Cerebellar nuclear complex (tissue), 1 donor: ENCODE measurements around the gene SEC62.
A peak's percentile ranks its signal among the peaks of the same experiment; 100 is the strongest.

Experiments
- DNase-seq, 2 experiments: peaks; one replicate each; lab custom pipeline; 2025; lab: John Stamatoyannopoulos, UW

SEC62 gene

GRCh38 chr3:169966428-169966950 lies at the start of gene SEC62:
SEC62 (plus strand) TSS chr3:169966807; CDS start chr3:169966823, 16 bp downstream.
- peak in 1 of 2 experiments; percentile 78 for DNase-seq

GRCh38 chr3:169923189-169923588 lies 43.4 kb upstream of the SEC62 start:
- DNase-seq: no peak

DNA sequence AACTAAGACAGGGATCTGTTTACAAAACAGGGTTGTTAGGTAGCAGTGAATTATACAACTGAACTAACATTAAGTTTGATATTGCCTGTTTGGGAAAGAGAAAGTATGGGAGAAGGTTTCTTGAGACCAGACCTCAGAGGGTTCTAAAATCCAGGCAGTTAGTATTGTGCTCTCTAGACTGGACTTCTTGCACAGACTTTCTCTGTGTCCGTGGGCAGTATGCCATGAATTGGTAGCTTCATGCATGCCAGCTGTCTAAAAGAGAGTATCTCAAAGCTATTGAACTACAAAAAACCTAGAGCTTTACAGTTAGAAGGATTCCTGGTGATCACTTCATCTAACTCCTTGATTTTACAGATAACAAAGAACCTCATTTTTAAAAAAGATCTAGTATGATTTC lies 42.8 kb upstream of the SEC62 start:
- no peak for DNase-seq

DNA sequence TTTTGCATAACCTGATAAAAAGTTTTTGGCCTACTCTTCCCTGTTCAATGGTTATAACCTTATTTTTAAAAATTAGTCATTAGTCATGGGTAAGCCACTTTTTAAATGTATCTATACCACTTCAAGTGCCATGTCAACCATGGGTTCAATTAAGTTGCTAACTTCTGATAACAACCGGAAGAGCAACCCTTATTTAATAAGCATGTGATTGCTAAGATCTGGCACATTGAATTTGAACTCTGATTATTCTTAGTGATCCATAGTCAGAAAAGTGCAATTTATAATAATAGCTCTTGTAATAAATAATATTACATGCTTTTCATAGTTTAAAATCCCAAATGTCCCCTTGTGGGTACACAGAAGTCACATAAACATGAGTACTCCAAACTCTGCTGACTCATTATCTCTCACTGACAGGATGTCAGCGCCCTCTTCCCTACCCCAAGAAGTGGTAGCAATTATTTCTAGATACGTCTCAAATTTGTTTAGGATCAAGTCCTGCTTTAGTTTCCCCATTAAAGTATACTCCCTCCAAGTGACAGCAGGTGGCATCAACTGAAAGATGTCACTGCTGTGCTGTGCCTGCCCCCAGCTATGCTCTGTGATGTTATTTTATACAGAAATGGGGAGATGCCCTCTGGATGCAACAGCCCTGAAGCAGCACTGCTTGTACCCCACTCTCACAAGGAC lies 36.6 kb upstream of the SEC62 start:
- no peak for DNase-seq

DNA sequence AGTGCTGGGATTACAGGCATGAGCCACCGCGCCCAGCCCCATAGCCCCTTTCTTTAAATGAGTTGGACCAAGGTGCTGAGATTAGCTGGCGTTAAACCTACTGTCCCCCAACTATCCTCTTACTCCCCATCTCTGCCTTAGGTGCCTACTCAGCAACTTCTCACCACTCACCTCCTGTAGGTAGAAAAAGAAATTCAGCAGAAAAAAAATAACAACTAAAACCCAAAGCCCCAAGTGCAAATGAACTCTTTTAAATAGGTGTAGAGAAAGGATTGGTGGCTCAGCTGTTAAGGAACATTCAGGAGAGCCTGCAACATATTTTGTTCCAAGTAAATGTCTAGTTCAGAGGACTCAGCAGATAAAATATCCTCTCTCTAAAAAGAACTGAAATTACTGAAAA lies 35.8 kb upstream of the SEC62 start:
- no peak for DNase-seq

DNA sequence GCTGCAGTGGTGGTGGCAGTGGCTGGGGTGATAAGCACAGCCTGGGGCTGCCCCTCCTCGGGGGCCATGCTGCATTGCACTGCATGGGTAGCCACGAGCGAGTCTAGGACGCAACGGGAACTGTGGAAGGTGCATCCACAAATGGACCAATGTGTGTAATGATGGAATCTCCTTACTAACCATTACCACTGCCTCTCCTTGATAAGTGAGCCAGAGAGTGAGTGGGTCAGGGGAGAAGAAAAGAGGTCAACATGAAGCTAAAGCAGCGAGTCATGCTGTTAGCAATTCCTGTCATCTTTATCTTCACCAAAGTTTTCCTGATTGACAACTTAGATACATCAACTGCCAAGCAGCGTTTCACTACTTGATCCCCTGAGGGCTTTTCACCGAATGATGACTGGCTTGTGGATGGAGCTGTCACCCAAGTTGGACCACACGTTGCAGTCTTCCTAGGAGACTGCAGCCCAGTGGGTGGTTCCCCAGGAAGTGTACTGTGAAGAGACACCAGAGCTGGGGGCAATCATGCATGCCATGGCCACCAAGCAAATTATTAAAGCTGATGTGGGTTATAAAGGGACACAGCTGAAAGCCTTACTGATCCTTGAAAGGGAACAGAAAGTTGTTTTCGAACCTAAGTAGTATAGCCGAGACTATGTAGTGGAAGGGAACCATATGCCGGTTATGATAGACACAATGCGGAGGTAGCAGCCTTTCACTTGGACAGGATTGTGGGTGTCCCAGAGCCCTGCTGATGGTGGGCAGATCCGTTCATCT lies 34.7 kb upstream of the SEC62 start:
- DNase-seq: no peak

DNA sequence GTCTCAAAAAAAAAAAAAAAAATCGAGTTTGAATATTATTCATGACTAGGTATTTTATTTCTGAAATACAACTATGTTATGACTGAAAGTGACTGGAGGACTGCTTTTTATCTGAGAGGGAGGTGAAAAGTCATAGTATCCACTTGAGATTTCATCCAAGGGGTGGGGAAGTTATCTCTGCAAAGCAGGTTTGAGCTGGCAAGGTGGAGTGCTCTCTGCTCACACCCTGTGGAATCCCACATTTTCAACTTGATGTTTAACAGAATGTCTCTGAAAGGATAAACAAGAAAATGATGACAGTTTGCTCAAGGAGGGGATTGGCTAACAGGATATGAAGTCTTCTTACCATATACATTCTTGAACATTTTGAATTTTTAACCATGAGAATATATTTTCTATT lies 27.3 kb upstream of the SEC62 start:
- DNase-seq: no peak

DNA sequence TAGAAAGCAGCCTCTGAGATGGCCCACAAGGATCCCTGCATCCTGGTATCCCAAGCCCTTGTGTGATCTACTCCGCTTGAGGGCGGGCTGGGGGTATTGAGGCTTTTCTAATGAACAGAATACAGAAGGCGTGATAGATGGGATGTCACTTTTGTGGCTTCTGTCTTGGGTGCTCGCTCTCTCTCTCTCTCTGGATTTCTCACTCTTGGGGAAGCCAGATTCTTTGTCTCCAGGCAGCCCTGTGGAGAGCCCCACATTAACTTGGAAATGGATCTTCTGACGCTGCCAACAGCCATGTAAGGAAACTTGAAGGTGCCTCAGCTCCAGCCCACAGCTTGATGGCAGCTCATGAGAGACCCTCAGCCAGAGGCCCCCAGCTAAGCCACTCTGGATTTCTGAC lies 26.9 kb upstream of the SEC62 start:
- DNase-seq: no peak

DNA sequence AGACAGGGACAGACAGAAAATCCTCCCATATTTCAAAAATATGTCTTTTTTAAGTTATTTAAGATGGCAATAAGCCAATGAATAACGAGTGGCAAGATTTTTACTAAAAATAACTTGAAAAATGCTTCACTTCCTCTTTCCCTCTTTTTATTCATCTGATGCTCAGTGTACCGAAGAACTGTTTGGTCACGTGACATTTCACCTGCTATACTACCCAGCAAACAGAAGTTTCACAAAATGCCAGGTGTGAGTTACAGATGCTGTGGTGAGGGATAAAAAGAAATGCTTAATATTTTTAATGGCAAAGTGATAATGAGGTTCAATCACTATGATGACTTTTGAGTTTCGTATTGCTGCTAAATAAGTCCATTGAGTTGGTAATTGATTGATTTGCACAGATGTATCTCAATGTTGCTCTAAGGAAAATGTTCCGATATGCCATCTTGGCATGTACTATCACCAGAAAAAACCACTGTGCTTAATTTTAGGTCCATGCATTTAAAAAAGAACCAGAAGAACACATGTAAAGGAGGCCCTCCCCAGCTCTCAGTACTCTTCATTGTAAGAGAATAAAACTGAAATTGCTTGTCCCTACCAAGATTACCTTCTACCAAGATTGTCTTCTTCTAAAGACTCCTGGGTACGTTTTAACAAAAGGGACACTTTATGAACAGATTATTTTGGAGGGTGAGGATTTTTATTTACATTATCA lies 26.0 kb upstream of the SEC62 start:
- no peak for DNase-seq

DNA sequence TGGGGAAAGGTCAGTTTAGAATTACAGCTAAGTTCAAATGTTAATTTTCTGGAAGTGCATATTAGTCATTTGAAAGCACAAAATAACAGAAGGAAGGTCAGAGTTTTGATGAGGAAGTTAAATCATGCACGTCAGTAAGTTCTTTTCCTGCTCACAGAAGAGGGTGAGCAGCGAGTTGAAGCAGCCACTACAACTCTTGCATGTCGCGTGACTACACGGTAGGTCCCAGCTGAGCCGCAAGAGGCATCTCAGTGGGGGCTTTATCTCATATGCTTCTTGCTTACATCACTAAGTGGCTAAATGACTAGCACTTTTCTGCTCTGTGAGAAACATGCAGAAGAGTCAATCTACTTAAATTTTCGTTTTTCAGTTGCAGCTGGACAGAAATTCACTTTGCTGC lies 21.3 kb upstream of the SEC62 start:
- DNase-seq: no peak

DNA sequence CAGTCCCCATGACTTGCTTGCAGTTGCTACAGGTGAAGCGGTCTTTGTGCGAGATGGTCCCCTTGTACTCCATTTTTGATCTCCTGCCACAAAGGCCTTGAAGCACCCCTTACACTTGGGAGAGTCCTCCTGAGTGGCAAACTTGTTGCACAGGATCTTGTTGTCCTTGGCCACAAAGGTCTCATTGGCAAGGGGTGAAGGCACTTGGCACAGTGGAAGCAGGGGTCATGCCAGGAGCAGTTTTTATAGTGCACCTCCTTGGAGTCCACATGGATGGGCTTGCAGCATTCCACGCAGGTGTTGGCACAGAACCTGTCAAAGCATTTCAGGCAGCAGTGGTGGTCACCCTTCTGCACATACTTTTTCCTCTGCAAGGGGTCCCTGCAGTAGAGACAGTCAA lies 20.3 kb upstream of the SEC62 start:
- DNase-seq: no peak

GRCh38 chr3:169948559-169949448 lies 17.8 kb upstream of the SEC62 start:
- no peak for DNase-seq

DNA sequence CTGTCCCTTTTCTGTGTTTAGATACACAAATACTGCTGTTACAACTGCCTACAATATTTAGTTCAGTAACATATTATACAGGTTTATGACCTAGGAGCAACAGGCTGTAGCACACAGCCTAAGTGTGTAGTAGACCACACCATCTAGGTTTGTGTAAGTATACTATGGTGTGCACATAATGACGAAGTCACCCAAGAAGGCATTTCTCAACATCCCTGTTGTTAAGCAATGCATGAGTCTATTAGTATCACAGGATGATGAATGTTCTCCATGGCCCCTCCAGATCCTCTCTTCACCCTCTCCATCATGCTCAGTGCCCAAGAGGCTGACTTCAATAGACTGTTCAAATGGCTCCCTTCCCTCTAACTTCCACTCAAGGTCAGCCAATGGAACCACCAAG lies 14.6 kb upstream of the SEC62 start:
- no peak for DNase-seq

GRCh38 chr3:169953462-169954141 lies 13.0 kb upstream of the SEC62 start:
- no peak for DNase-seq

DNA sequence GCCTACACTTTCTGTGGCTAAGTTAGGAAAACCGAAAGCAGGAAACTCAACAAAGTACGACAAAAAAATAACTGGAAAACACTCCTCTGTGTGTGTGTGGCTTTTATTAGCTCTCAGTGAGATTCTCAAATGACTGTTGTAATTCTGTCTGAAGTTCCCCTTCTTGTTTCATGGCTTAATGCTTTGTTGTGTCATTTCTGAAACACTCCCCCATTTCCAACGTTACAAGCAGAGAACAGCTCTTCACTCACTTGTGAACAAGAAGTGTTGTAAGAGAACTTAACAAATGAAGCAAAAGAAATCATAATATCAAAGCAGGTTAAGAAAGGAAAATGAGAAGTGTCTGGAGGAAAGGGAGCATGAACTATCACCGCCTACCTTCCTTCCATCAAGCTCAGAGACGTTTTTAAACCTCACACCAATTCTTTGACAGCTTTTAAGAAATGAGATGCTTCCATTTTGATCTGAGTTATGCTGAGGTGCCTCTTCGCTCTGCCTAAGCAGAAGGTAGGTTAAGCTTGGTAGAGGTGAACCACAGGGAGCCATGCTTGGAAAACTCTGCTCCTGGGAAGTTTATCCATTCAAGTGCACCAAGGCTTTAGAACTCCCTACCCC lies 12.4 kb upstream of the SEC62 start:
- no peak for DNase-seq

GRCh38 chr3:169955406-169955805 lies 11.2 kb upstream of the SEC62 start:
- DNase-seq: no peak

GRCh38 chr3:169964176-169964575 lies 2.4 kb upstream of the SEC62 start:
- DNase-seq: no peak

GRCh38 chr3:169965562-169966427 lies 812 bp upstream of the SEC62 start:
- no peak for DNase-seq
